Gastroesophageal sphincter (tissue), 4 donors: Measurements from ENCODE around the gene EML1. TPM values are rescaled to one million over a fixed set of nuclear protein-coding genes. Genes with fewer than 3 reads are reported as not detected.

Source experiments
- ATAC-seq: fragments of 150-250 bp; one replicate; pipeline ENCODE4 v1.9.1; 2016; ENCODE audit warnings: mild to moderate bottlenecking, moderate library complexity
- H3K27ac ChIP-seq, 4 donors: fragments of 200-600 bp; sonication (generic) in 3 of 4; 1 replicate in 3 of 4; 2 replicates in 1 of 4; pipeline ENCODE4 v1.5.1; 2016 to 2019
- H3K27me3 ChIP-seq: fragments of 200-600 bp; sonication (generic); one replicate; pipeline ENCODE4 v1.5.1; 2019
- H3K36me3 ChIP-seq, 2 donors: fragments of 200-600 bp; sonication (generic); one replicate each; pipeline ENCODE4 v1.5.1; 2019; ENCODE audit warnings: control low read depth in 1 of 2
- H3K4me1 ChIP-seq, 3 donors: fragments of 200-600 bp; sonication (generic); 1 replicate in 2 of 3; 2 replicates in 1 of 3; pipeline ENCODE4 v1.5.1; 2016 to 2019; ENCODE audit warnings: control low read depth in 2 of 3
- H3K4me3 ChIP-seq, 2 donors: fragments of 200-600 bp; sonication (generic); one replicate each; pipeline ENCODE4 v1.5.1; 2019; ENCODE audit warnings: mild to moderate bottlenecking in 1 of 2, moderate library complexity in 1 of 2
- H3K9me3 ChIP-seq, 3 donors: fragments of 200-600 bp; sonication (generic); one replicate each; pipeline ENCODE4 v1.5.1; 2017 to 2019; ENCODE audit warnings: control low read depth in 2 of 3
- CTCF ChIP-seq, 4 experiments: fragments of 200-600 bp in 2 of 4; fragments of 450-650 bp in 2 of 4; sonication (generic) in 1 of 4; IDR thresholded peaks; one replicate each; pipeline ENCODE4 v1.5.1; 2017 to 2019; ENCODE audit warnings: antibody characterized with exemption in 4 of 4, mild to moderate bottlenecking in 2 of 4, moderate library complexity in 2 of 4
- EP300 ChIP-seq: sonication (generic); formaldehyde crosslinking; IDR thresholded peaks from one replicate; pipeline ENCODE4 v1.6.1; 2017; ENCODE audit warnings: antibody characterized with exemption, mild to moderate bottlenecking
- POLR2A ChIP-seq, 2 donors: fragments of 450-650 bp; IDR thresholded peaks; one replicate each; pipeline ENCODE4 v1.6.1; 2017; ENCODE audit warnings: antibody characterized with exemption in 2 of 2, mild to moderate bottlenecking in 2 of 2, moderate library complexity in 1 of 2
- POLR2AphosphoS5 ChIP-seq: sonication (generic); formaldehyde crosslinking; IDR thresholded peaks from one replicate; pipeline ENCODE4 v1.6.1; 2017; ENCODE audit warnings: antibody characterized with exemption
- WGBS, 2 donors: methylation state at CpG; one replicate each; pipeline ENCODE4 v1.1.5; 2018; ENCODE audit warnings: low coverage in 1 of 2; 5-methylcytosine and 5-hydroxymethylcytosine counted together
- total RNA-seq, 4 donors: library from RNA; depleted of rRNA; stranded (reverse); fragments of >200 nt; gene quantifications; one replicate each; pipeline ENCODE4 v1.1.0, GENCODE V29; 2016

EML1 gene
- total RNA-seq, 4 donors from 2014 or later: 121 to 206 (median 136) TPM

DNA sequence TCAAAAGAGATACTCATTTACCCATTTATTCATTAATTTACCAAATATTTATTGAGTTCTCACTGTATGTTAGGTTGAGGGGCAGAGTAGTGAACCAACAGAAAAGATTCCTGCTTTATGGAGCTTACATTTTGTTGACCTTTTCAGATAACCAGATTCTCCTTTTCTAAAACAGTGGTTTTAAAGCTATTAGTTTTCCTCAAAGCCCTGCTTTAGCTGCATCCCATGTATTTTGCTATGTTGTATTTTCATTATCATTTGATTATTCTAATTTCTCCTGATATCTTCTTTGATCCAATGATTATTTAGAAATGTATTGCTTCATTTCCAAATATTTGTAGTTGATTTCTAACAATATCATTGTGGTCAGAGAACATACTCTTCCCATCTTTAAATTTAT lies 53.6 kb downstream of the EML1 start:
- Histone ChIP-seq H3K36me3 (peaks cover 0 to 8% of the 10 kb centered on the region in 2 donors), H3K4me1 (peaks cover 0 to 24% (median 0%) of the 10 kb centered on the region in 3 donors), H3K4me3 (no peak overlapping the region), H3K27ac (no peak overlapping the region), H3K27me3 (no peaks in the 10 kb centered on the region), H3K9me3 (peaks cover 0 to 17% (median 0%) of the 10 kb centered on the region in 3 donors)
- no peak for ATAC-seq
- TF ChIP-seq EP300 (no peak), POLR2AphosphoS5 (no peak), CTCF (IDR thresholded peaks at IDR 0.05) (no peak), POLR2A (IDR thresholded peaks at IDR 0.05) (no peak)

DNA sequence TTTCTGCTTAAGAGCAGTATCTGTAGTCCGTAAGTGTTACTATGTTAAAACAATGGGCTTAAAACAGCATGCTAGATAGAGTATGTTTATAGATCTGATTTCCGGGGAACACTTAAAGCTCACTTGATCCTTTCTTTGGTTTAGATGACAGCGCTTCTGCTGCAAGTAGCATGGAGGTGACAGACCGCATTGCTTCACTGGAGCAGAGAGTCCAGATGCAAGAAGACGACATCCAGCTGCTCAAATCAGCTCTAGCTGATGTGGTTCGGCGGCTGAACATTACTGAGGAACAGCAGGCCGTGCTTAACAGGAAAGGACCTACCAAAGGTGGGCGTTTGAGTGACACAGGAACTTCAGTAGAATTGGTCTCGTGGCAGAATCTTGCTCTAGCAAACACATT lies 57.5 kb downstream of the EML1 start:
- no peak for ATAC-seq
- no peaks in the 10 kb centered on the region for H3K27me3 ChIP-seq
- WGBS, 2 donors: 63 to 76% methylated on average over 3 to 10 of the region's 10 CpGs
- no peak for TF ChIP-seq EP300
- TF ChIP-seq POLR2A (IDR thresholded peaks at IDR 0.05): no peak
- TF ChIP-seq CTCF (IDR thresholded peaks at IDR 0.05): no peak
- TF ChIP-seq POLR2AphosphoS5: no peak
- H3K4me1 ChIP-seq: peaks cover 0 to 37% (median 3%) of the 10 kb centered on the region in 3 donors
- peaks cover 0 to 17% (median 0%) of the 10 kb centered on the region in 3 donors for H3K9me3 ChIP-seq
- peaks cover 0 to 16% of the 10 kb centered on the region in 2 donors for H3K36me3 ChIP-seq
- no peak overlapping the region for H3K27ac ChIP-seq
- no peak overlapping the region for H3K4me3 ChIP-seq

GRCh38 chr14:99852578-99852977 lies 59.4 kb downstream of the EML1 start:
- Histone ChIP-seq H3K36me3 (peaks cover 0 to 16% of the 10 kb centered on the region in 2 donors), H3K27me3 (no peaks in the 10 kb centered on the region), H3K27ac (peak overlapping the region in 1 of 4 donors; percentile 7), H3K4me3 (no peak overlapping the region), H3K4me1 (peaks cover 0 to 37% (median 3%) of the 10 kb centered on the region in 3 donors), H3K9me3 (peaks cover 0 to 3% (median 0%) of the 10 kb centered on the region in 3 donors)
- no peak for TF ChIP-seq POLR2A (IDR thresholded peaks at IDR 0.05)
- TF ChIP-seq POLR2AphosphoS5: no peak
- TF ChIP-seq CTCF (IDR thresholded peaks at IDR 0.05): no peak
- no peak for TF ChIP-seq EP300
- no peak for ATAC-seq
- WGBS, 2 donors: 39 to 48% methylated on average over 4 of the region's 4 CpGs

DNA sequence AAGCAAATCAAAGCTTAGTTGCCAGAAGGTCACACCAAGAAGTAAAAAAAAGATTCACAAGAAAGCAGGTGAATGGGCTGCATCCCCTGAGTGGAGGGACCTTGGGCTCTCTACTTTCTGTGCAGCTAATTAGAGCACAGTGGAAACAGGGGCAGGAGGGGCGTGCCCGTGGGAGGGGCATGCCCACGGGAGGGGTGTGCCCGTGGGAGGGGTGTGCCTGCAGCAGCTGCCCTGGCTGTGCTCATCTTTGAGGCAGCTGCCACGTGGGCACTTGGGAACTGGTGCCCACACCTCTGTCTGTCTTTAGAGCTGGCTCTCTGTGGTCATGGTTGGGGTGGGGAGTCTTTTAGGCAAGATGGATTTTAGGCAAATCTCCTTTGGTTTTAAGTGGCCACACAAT lies 60.0 kb downstream of the EML1 start:
- peak; percentile 50 for ATAC-seq

More for the DNA sequence above, 60.0 kb downstream of the EML1 start:
- no peak for TF ChIP-seq CTCF (IDR thresholded peaks at IDR 0.05)
- no peak for TF ChIP-seq POLR2AphosphoS5
- no peak for TF ChIP-seq EP300
- TF ChIP-seq POLR2A (IDR thresholded peaks at IDR 0.05): no peak
- peak overlapping the region in 1 of 4 donors; percentile 16 for H3K27ac ChIP-seq
- no peaks in the 10 kb centered on the region for H3K9me3 ChIP-seq
- 35% methylated on average over 4 of the region's 5 CpGs; no CpG with 5 or more reads in 1 of the 2 donors for WGBS, 2 donors
- H3K36me3 ChIP-seq: peaks cover 0 to 18% of the 10 kb centered on the region in 2 donors
- peaks cover 0 to 37% (median 3%) of the 10 kb centered on the region in 3 donors for H3K4me1 ChIP-seq
- no peaks in the 10 kb centered on the region for H3K27me3 ChIP-seq
- H3K4me3 ChIP-seq: no peak overlapping the region
